Natural killer cell (primary cell): ENCODE data around the gene ACTN4. TPM values are rescaled to one million over a fixed set of nuclear protein-coding genes. Genes with fewer than 3 reads are reported as not detected.

Experiments
- ATAC-seq, 3 donors: fragments of 150-1000 bp in 2 of 3; fragments of 200-7000 bp in 1 of 3; cut with Tn5 transposase; 1 replicate in 1 of 3; 2 replicates in 2 of 3; pipeline ENCODE4 v1.10.0; 2021; ENCODE audit warnings: mild to moderate bottlenecking in 2 of 3, moderate library complexity in 2 of 3
- DNase-seq, 2 donors: peaks; one replicate each; pipeline versions ENCODE4 v3.0.0 to v3.0.0-alpha.2; 2013 to 2021; ENCODE audit warnings: mixed read lengths in 1 of 2
- H3K27ac ChIP-seq: one replicate; pipeline ENCODE4 v1.5.1; 2013; ENCODE audit warnings: mild to moderate bottlenecking, low read length
- H3K27me3 ChIP-seq: one replicate; pipeline ENCODE4 v1.6.1; 2013; ENCODE audit warnings: low read length; ENCODE audit not compliant: control insufficient read depth, insufficient read depth
- H3K36me3 ChIP-seq: one replicate; pipeline ENCODE4 v1.6.1; 2013; ENCODE audit warnings: low read length; ENCODE audit not compliant: control insufficient read depth, insufficient read depth
- H3K4me1 ChIP-seq: one replicate; pipeline ENCODE4 v1.6.1; 2013; ENCODE audit warnings: low read length; ENCODE audit not compliant: control insufficient read depth, insufficient read depth
- H3K4me3 ChIP-seq: one replicate; pipeline ENCODE4 v1.5.1; 2013; ENCODE audit warnings: low read length
- H3K9me3 ChIP-seq: one replicate; pipeline ENCODE4 v1.6.1; 2013; ENCODE audit warnings: low read length; ENCODE audit not compliant: control insufficient read depth, insufficient read depth
- H3K27ac Mint-ChIP-seq, 2 donors: one replicate each; pipeline ENCODE4 v1.8.0; 2022; ENCODE audit warnings: mild to moderate bottlenecking in 2 of 2, mixed read lengths in 2 of 2, moderate library complexity in 1 of 2
- H3K27me3 Mint-ChIP-seq, 2 donors: one replicate each; pipeline ENCODE4 v1.8.0; 2022; ENCODE audit warnings: low read depth in 2 of 2, mixed read lengths in 2 of 2
- H3K36me3 Mint-ChIP-seq: one replicate; pipeline ENCODE4 v1.8.0; 2022; ENCODE audit warnings: mixed read lengths
- H3K4me1 Mint-ChIP-seq, 2 donors: one replicate each; pipeline ENCODE4 v1.8.0; 2022; ENCODE audit warnings: mixed read lengths in 2 of 2
- H3K4me3 Mint-ChIP-seq: one replicate; pipeline ENCODE4 v1.8.0; 2022; ENCODE audit warnings: mild to moderate bottlenecking, moderate library complexity, mixed read lengths
- H3K9me3 Mint-ChIP-seq, 2 donors: one replicate each; pipeline ENCODE4 v1.8.0; 2022; ENCODE audit warnings: mixed read lengths in 2 of 2
- WGBS: methylation state at CpG from one replicate; pipeline ENCODE4 v1.1.7; 2013; ENCODE audit warnings: missing lambda C conversion rate; ENCODE audit not compliant: insufficient coverage; 5-methylcytosine and 5-hydroxymethylcytosine counted together
- intact Hi-C: fragments of 100-400 bp; cut with micrococcal nuclease; formaldehyde crosslinking; loops from one replicate; pipeline ENCODE4 v1.14.2; 2022
- total RNA-seq, 4 donors: library from RNA; stranded (reverse); fragments of 120-200 nt in 1 of 4; gene quantifications; one replicate each; pipeline versions ENCODE4 v1.2.3 to v1.2.4, GENCODE V29; 2013 to 2022
- TF ChIP-seq, protein P1 (sequence below): fragments of 200-600 bp; IDR thresholded peaks from one replicate; pipeline ENCODE4 v1.8.0; 2022; ENCODE audit warnings: antibody characterized with exemption

ACTN4 gene
- total RNA-seq, 3 donors from 2014 or later (not counting 1 experiment from before 2014, with no cell fraction given) = 443 to 595 (median 541) TPM

- H3K4me1 Mint-ChIP-seq = peaks cover 25 to 29% of the 10 kb centered on the region in 2 donors
- Histone ChIP-seq H3K9me3 (no peaks in the 10 kb centered on the region), H3K4me1 (peaks cover 31% of the 10 kb centered on the region), H3K27me3 (no peaks in the 10 kb centered on the region), H3K27ac (no peak overlapping the region), H3K4me3 (no peak overlapping the region), H3K36me3 (peaks cover 9% of the 10 kb centered on the region)
- WGBS = 100% methylated on average over 3 of the region's 3 CpGs
- H3K4me3 Mint-ChIP-seq = no peak overlapping the region
- H3K27ac Mint-ChIP-seq = no peak overlapping the region
- no peaks in the 10 kb centered on the region for H3K36me3 Mint-ChIP-seq
- DNase-seq (no peak), ATAC-seq (no peak)
- no peaks in the 10 kb centered on the region for H3K9me3 Mint-ChIP-seq
- H3K27me3 Mint-ChIP-seq = no peaks in the 10 kb centered on the region
- intact Hi-C loops = no loop called here
- TF ChIP-seq, protein P1, sequence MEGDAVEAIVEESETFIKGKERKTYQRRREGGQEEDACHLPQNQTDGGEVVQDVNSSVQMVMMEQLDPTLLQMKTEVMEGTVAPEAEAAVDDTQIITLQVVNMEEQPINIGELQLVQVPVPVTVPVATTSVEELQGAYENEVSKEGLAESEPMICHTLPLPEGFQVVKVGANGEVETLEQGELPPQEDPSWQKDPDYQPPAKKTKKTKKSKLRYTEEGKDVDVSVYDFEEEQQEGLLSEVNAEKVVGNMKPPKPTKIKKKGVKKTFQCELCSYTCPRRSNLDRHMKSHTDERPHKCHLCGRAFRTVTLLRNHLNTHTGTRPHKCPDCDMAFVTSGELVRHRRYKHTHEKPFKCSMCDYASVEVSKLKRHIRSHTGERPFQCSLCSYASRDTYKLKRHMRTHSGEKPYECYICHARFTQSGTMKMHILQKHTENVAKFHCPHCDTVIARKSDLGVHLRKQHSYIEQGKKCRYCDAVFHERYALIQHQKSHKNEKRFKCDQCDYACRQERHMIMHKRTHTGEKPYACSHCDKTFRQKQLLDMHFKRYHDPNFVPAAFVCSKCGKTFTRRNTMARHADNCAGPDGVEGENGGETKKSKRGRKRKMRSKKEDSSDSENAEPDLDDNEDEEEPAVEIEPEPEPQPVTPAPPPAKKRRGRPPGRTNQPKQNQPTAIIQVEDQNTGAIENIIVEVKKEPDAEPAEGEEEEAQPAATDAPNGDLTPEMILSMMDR = no peak
These were observed 9.0 kb upstream of the ACTN4 start for GRCh38 chr19:38638461-38638860.

DNA sequence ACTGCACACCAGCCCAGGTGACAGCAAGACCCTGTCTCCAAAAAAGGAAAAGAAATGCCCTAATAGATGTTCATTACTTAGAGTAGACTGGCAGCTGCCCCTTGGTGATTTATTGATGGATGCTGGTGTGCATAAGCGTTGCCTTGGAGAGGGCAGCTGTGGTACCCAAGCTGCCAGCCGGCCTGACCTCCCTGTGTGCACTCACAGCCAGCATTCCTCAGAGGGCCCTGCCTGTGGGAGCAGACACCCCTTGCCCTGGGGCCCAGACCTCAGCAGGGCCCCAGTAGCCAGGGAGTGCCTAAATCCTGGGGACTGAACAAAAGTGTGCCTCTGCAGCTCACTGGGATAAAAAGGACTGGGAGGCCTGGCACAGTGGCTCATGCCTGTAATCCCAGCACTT is 7.8 kb upstream of the ACTN4 start:
- H3K27me3 Mint-ChIP-seq = no peaks in the 10 kb centered on the region
- no peak overlapping the region for H3K4me3 Mint-ChIP-seq
- H3K27ac Mint-ChIP-seq = no peak overlapping the region
- Histone ChIP-seq H3K27ac (no peak overlapping the region), H3K4me3 (no peak overlapping the region), H3K36me3 (peaks cover 9% of the 10 kb centered on the region), H3K9me3 (no peaks in the 10 kb centered on the region), H3K4me1 (peaks cover 30% of the 10 kb centered on the region), H3K27me3 (no peaks in the 10 kb centered on the region)
- no peaks in the 10 kb centered on the region for H3K9me3 Mint-ChIP-seq
- intact Hi-C loops = no loop called here
- 100% methylated on average over 2 of the region's 2 CpGs for WGBS
- DNase-seq (no peak), ATAC-seq (no peak)
- H3K4me1 Mint-ChIP-seq = peaks cover 20 to 24% of the 10 kb centered on the region in 2 donors
- no peaks in the 10 kb centered on the region for H3K36me3 Mint-ChIP-seq
- TF ChIP-seq, protein P1 = no peak

DNA sequence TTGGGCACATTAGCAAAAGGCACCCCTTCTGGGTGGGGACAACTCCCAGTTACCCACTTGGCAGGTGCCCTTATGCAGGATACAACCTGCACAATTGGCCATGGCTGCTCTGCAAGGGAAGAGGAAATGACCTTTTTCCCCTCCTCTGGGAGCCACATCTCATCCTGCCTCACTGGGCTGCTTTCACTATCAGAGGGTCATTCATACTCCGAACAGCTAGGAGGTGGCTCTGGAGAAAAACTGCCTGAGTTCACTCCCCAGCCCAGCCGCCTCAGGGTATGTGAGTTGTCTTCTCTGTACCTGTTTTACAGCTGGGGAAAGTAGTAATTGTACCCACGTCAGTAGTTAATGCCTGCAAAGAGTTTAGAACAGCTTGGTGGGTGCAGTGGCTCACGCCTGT is 7.1 kb upstream of the ACTN4 start:
- no peak overlapping the region for H3K27ac Mint-ChIP-seq
- Histone ChIP-seq H3K4me3 (no peak overlapping the region), H3K4me1 (peaks cover 23% of the 10 kb centered on the region), H3K27me3 (no peaks in the 10 kb centered on the region), H3K36me3 (peaks cover 5% of the 10 kb centered on the region), H3K9me3 (no peaks in the 10 kb centered on the region), H3K27ac (no peak overlapping the region)
- ATAC-seq (no peak), DNase-seq (no peak)
- no peaks in the 10 kb centered on the region for H3K27me3 Mint-ChIP-seq
- TF ChIP-seq, protein P1 = no peak
- H3K4me3 Mint-ChIP-seq = no peak overlapping the region
- WGBS = 84% methylated on average over 4 of the region's 4 CpGs
- no peaks in the 10 kb centered on the region for H3K9me3 Mint-ChIP-seq
- no peaks in the 10 kb centered on the region for H3K36me3 Mint-ChIP-seq
- peaks cover 17 to 19% of the 10 kb centered on the region in 2 donors for H3K4me1 Mint-ChIP-seq
- intact Hi-C loops = no loop called here

- Histone ChIP-seq H3K36me3 (no peaks in the 10 kb centered on the region), H3K9me3 (no peaks in the 10 kb centered on the region), H3K27ac (no peak overlapping the region), H3K27me3 (no peaks in the 10 kb centered on the region), H3K4me3 (no peak overlapping the region), H3K4me1 (peaks cover 8% of the 10 kb centered on the region)
- Mint-ChIP-seq H3K27me3 (no peaks in the 10 kb centered on the region), H3K36me3 (no peaks in the 10 kb centered on the region), H3K4me1 (peaks cover 0 to 1% of the 10 kb centered on the region in 2 donors), H3K4me3 (no peak overlapping the region), H3K9me3 (no peaks in the 10 kb centered on the region), H3K27ac (no peak overlapping the region)
- TF ChIP-seq, protein P1 = no peak
- no peak for ATAC-seq
- 97% methylated on average over 9 of the region's 9 CpGs for WGBS
- intact Hi-C loops = no loop called here
- no peak for DNase-seq
These were observed 5.3 kb upstream of the ACTN4 start for GRCh38 chr19:38642176-38642575.
